Lung (tissue), 12 donors: ENCODE measurements around the gene RNF8. TPM values are rescaled to one million over a fixed set of nuclear protein-coding genes. Genes with fewer than 3 reads are reported as not detected.
"Not testable (repeated sequence)": the region's sequence is repeated elsewhere in the genome, so short reads cannot be mapped to it uniquely, and the experiment has no call there.

Source experiments
- ATAC-seq: fragments of 200-7000 bp; cut with Tn5 transposase; one replicate; pipeline ENCODE4 v1.9.1; 2020; ENCODE audit warnings: moderate number of reproducible peaks; ENCODE audit not compliant: insufficient read depth, low FRiP score
- DNase-seq, 3 donors: peaks; one replicate each; pipeline ENCODE4 v3.0.0-alpha.2; 2013 to 2017
- H3K27ac ChIP-seq, 2 donors: one replicate each; pipeline ENCODE4 v1.5.1; 2013; ENCODE audit warnings: mild to moderate bottlenecking in 2 of 2, moderate library complexity in 2 of 2, control low read depth in 1 of 2, inconsistent platforms in 1 of 2, low read depth in 1 of 2, low read length in 1 of 2
- H3K27me3 ChIP-seq, 3 donors: one replicate each; pipeline ENCODE4 v1.5.1; 2013; ENCODE audit warnings: low read length in 2 of 3; ENCODE audit not compliant: control insufficient read depth in 3 of 3, insufficient read depth in 3 of 3
- H3K36me3 ChIP-seq, 4 donors: one replicate each; pipeline ENCODE4 v1.5.1; 2013; ENCODE audit warnings: low read length in 4 of 4, mild to moderate bottlenecking in 1 of 4, moderate library complexity in 1 of 4; ENCODE audit not compliant: control insufficient read depth in 4 of 4, insufficient read depth in 4 of 4
- H3K4me1 ChIP-seq, 5 donors: one replicate each; pipeline ENCODE4 v1.5.1; 2013; ENCODE audit warnings: low read length in 5 of 5, mild to moderate bottlenecking in 2 of 5, moderate library complexity in 1 of 5; ENCODE audit not compliant: control insufficient read depth in 5 of 5, insufficient read depth in 5 of 5
- H3K4me3 ChIP-seq: one replicate; pipeline ENCODE4 v1.5.1; 2013; ENCODE audit warnings: mild to moderate bottlenecking, control low read depth, moderate library complexity
- H3K9ac ChIP-seq, 2 donors: one replicate each; pipeline ENCODE4 v1.5.1; 2013; ENCODE audit warnings: low read length in 2 of 2, control low read depth in 1 of 2; ENCODE audit not compliant: insufficient read depth in 1 of 2
- H3K9me3 ChIP-seq, 4 donors: one replicate each; pipeline ENCODE4 v1.5.1; 2013; ENCODE audit warnings: low read length in 3 of 4, mild to moderate bottlenecking in 1 of 4, moderate library complexity in 1 of 4; ENCODE audit not compliant: control insufficient read depth in 4 of 4, insufficient read depth in 3 of 4
- WGBS, 2 donors: extraction: QIAGEN DNeasy Blood & Tissue Kit; methylation state at CpG; one replicate each; pipeline ENCODE4 v1.1.7; 2013; 5-methylcytosine and 5-hydroxymethylcytosine counted together
- polyA plus RNA-seq, 2 donors: library from polyadenylated mRNA; stranded (reverse); fragments of 200-250 nt; gene quantifications; one replicate each; pipeline ENCODE4 v1.2.1, GENCODE V29; 2013
- total RNA-seq, 2 donors: library from RNA; depleted of rRNA in 1 of 2; stranded (reverse); fragments of >200 nt in 1 of 2; gene quantifications; one replicate each; pipeline ENCODE4 v1.2.1, GENCODE V29; 2014 to 2021
- TF ChIP-seq, protein P1 (sequence below): IDR thresholded peaks from 2 replicates; pipeline ENCODE4 v1.5.1; 2012; ENCODE audit warnings: mild to moderate bottlenecking; ENCODE audit errors: control extremely low read depth, extremely low read depth
- donor health status: control.
- donor health status: control.
- donor health status: Bipolar disorder and iron deficiency.
- donor health status: healthy.
- donor health status: DM: yes; HTN: yes; CAD: no.

The RNF8 gene
- total and polyA plus RNA-seq, 4 donors, result 10.5 to 28.1 (median 12.7) TPM

- Histone ChIP-seq H3K9me3 (no peaks in the 10 kb centered on the region), H3K27ac (no peak overlapping the region), H3K27me3 (no peaks in the 10 kb centered on the region), H3K4me1 (peaks cover 0 to 6% (median 0%) of the 10 kb centered on the region in 5 donors), H3K4me3 (no peak overlapping the region), H3K36me3 (peaks cover 0 to 4% (median 0%) of the 10 kb centered on the region in 4 donors), H3K9ac (no peak overlapping the region)
- TF ChIP-seq, protein P1, sequence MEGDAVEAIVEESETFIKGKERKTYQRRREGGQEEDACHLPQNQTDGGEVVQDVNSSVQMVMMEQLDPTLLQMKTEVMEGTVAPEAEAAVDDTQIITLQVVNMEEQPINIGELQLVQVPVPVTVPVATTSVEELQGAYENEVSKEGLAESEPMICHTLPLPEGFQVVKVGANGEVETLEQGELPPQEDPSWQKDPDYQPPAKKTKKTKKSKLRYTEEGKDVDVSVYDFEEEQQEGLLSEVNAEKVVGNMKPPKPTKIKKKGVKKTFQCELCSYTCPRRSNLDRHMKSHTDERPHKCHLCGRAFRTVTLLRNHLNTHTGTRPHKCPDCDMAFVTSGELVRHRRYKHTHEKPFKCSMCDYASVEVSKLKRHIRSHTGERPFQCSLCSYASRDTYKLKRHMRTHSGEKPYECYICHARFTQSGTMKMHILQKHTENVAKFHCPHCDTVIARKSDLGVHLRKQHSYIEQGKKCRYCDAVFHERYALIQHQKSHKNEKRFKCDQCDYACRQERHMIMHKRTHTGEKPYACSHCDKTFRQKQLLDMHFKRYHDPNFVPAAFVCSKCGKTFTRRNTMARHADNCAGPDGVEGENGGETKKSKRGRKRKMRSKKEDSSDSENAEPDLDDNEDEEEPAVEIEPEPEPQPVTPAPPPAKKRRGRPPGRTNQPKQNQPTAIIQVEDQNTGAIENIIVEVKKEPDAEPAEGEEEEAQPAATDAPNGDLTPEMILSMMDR, result no peak
- DNase-seq (no peak), ATAC-seq (no peak)
Observed at GRCh38 chr6:37399131-37399530, 45.3 kb downstream of the RNF8 start.

DNA sequence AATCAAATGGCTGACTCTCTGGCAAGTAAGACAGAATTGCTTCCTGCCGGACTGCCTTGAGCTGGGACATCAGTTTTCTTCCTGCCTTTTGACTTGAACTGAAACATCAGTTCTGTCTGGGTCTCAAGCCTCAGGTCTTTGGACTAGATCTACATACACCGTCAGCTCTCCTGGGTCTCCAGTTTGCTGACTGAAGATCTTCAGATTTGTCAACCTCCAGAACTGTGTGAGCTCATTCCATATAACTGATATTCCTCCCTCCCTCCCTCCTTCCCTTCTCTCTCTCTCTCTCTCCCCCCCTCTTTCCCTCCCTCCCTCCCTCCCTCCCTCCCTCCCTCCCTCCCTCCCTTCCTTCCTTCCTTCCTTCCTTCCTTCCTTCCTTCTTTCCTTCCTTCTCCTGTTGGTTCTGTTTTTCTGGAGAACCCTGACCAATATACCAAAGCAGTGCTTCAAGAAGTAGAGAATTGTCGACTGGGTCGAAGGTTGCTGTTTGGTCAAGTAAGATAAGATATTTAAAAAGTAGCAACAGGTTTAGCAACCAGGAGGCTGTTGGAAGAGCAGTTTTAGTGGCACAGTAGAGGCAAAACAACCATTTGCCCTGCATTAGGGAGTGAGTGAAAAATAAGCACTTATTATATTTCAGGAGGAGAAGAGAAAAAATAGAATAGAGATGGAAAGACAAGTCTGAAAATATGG is 46.2 kb downstream of the RNF8 start:
- 64 to 67% methylated on average over 4 of the region's 4 CpGs for WGBS, 2 donors
- ATAC-seq (no peak), DNase-seq (no peak)
- Histone ChIP-seq H3K4me3 (no peak overlapping the region), H3K36me3 (peaks cover 0 to under 1% (median 0%) of the 10 kb centered on the region in 4 donors), H3K4me1 (peaks cover 0 to 6% (median 0%) of the 10 kb centered on the region in 5 donors), H3K27me3 (no peaks in the 10 kb centered on the region), H3K27ac (no peak overlapping the region), H3K9me3 (no peaks in the 10 kb centered on the region), H3K9ac (no peak overlapping the region)
- TF ChIP-seq, protein P1, result no peak

- not testable (repeated sequence) for ATAC-seq, DNase-seq, H3K9ac ChIP-seq, H3K36me3 ChIP-seq, H3K9me3 ChIP-seq, H3K27ac ChIP-seq, H3K4me1 ChIP-seq, H3K4me3 ChIP-seq, H3K27me3 ChIP-seq
Observed at GRCh38 chr6:37401658-37402057, 47.9 kb downstream of the RNF8 start.

- Histone ChIP-seq H3K4me1 (no peaks in the 10 kb centered on the region), H3K27me3 (no peaks in the 10 kb centered on the region), H3K9me3 (no peaks in the 10 kb centered on the region), H3K9ac (no peak overlapping the region), H3K4me3 (no peak overlapping the region), H3K36me3 (no peaks in the 10 kb centered on the region), H3K27ac (no peak overlapping the region)
- TF ChIP-seq, protein P1, result no peak
- 61 to 80% methylated on average over 3 of the region's 3 CpGs for WGBS, 2 donors
- DNase-seq, result no peak
- no peak for ATAC-seq
Observed at GRCh38 chr6:37406726-37407341, 53.1 kb downstream of the RNF8 start.
